ENCODE results near the gene OTOP3. TPM values are rescaled to one million over a fixed set of nuclear protein-coding genes. Genes with fewer than 3 reads are reported as not detected.

Gene OTOP3
- polyA plus RNA-seq, 1 donor (not counting 4 experiments of a cell fraction or from before 2014, with no cell fraction given): 0.03 TPM

- no peaks in the 10 kb centered on the region for H4K20me1 ChIP-seq (ENCODE audit: control insufficient read depth, extremely low read depth, insufficient read depth, low read length)
- peaks cover 15% of the 10 kb centered on the region for H3K4me1 ChIP-seq (ENCODE audit: control insufficient read depth, extremely low read depth, insufficient read depth, low read length)
- no peak overlapping the region for H3K4me3 ChIP-seq (ENCODE audit: control insufficient read depth in 2 of 3, extremely low read depth in 1 of 3, insufficient read depth in 2 of 3, low read depth in 1 of 3, low read length in 3 of 3)
- H3K9ac ChIP-seq (ENCODE audit: control insufficient read depth, extremely low read depth, insufficient read depth, low read length): no peak overlapping the region
- FAIRE-seq (no peak), DNase-seq (ENCODE audit: low read depth, low spot score) (no peak)
- no peaks in the 10 kb centered on the region for H3K79me2 ChIP-seq (ENCODE audit: control insufficient read depth, insufficient read depth, low read length)
- no peak overlapping the region for H3K27ac ChIP-seq (ENCODE audit: control insufficient read depth, insufficient read depth, low read length)
- H3K9me3 ChIP-seq (ENCODE audit: control insufficient read depth, low read depth, low read length): no peaks in the 10 kb centered on the region
- dilution Hi-C loops (cut with MboI; ENCODE audit: extremely low pct_ligation_motif_present, low sequenced_read_pairs): no loop called here
- TF ChIP-seq, protein P1, sequence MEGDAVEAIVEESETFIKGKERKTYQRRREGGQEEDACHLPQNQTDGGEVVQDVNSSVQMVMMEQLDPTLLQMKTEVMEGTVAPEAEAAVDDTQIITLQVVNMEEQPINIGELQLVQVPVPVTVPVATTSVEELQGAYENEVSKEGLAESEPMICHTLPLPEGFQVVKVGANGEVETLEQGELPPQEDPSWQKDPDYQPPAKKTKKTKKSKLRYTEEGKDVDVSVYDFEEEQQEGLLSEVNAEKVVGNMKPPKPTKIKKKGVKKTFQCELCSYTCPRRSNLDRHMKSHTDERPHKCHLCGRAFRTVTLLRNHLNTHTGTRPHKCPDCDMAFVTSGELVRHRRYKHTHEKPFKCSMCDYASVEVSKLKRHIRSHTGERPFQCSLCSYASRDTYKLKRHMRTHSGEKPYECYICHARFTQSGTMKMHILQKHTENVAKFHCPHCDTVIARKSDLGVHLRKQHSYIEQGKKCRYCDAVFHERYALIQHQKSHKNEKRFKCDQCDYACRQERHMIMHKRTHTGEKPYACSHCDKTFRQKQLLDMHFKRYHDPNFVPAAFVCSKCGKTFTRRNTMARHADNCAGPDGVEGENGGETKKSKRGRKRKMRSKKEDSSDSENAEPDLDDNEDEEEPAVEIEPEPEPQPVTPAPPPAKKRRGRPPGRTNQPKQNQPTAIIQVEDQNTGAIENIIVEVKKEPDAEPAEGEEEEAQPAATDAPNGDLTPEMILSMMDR (optimal IDR thresholded peaks at IDR 0.05 in 1 of 3, IDR thresholded peaks at IDR 0.05 in 1 of 3, conservative IDR thresholded peaks at IDR 0.05 in 1 of 3; ENCODE audit: extremely low read depth in 1 of 3, insufficient read depth in 2 of 3, low read length in 3 of 3): no peak
- TF ChIP-seq EZH2 (IDR thresholded peaks at IDR 0.05; ENCODE audit: low read length): no peak
- peaks cover 32% of the 10 kb centered on the region for H3K27me3 ChIP-seq (ENCODE audit: control insufficient read depth, extremely low read depth, insufficient read depth, low read length)
- H3K36me3 ChIP-seq (ENCODE audit: control insufficient read depth in 2 of 2, extremely low read depth in 1 of 2, insufficient read depth in 2 of 2, low read length in 2 of 2): no peaks in the 10 kb centered on the region
- H3K9me1 ChIP-seq (ENCODE audit: control insufficient read depth, extremely low read depth, insufficient read depth, low read length): no peaks in the 10 kb centered on the region
- H3K4me2 ChIP-seq (ENCODE audit: control insufficient read depth, extremely low read depth, insufficient read depth, low read depth, low read length): no peak overlapping the region
- no peak overlapping the region for H2AFZ ChIP-seq (ENCODE audit: control insufficient read depth, low read length)
These were observed 3.8 kb downstream of the OTOP3 start for GRCh38 chr17:74939534-74939933.

DNA sequence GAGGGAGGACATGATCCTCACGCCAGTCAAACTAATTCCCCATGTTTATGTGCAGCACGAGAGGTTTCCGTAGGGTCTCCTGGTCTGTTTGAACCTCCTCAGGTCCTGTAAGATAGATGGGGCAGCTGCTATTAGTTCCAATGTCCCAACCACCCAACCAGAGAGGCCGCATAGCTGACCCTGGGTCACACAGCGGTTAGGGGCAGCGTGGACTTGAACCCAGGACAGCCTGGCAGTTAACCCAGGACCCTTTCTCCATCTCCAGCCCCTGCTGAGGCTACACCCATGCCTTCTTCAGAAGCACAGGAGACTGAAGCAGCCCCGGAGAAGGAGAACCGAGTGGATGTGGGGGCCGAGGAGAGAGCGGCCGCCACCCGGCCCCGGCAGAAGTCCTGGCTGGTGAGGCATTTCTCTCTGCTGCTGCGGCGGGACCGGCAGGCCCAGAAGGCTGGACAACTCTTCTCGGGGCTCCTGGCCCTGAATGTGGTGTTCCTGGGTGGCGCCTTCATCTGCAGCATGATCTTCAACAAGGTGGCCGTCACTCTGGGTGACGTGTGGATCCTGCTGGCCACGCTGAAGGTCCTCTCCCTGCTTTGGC lies 5.5 kb downstream of the OTOP3 start:
- Histone ChIP-seq H3K9me3 (ENCODE audit: control insufficient read depth, low read depth, low read length) (no peaks in the 10 kb centered on the region), H3K27ac (ENCODE audit: control insufficient read depth, insufficient read depth, low read length) (no peak overlapping the region), H3K4me1 (ENCODE audit: control insufficient read depth, extremely low read depth, insufficient read depth, low read length) (peaks cover 19% of the 10 kb centered on the region), H4K20me1 (ENCODE audit: control insufficient read depth, extremely low read depth, insufficient read depth, low read length) (no peaks in the 10 kb centered on the region), H3K27me3 (ENCODE audit: control insufficient read depth, extremely low read depth, insufficient read depth, low read length) (peaks cover 20% of the 10 kb centered on the region), H2AFZ (ENCODE audit: control insufficient read depth, low read length) (no peak overlapping the region), H3K9me1 (ENCODE audit: control insufficient read depth, extremely low read depth, insufficient read depth, low read length) (no peaks in the 10 kb centered on the region), H3K9ac (ENCODE audit: control insufficient read depth, extremely low read depth, insufficient read depth, low read length) (no peak overlapping the region), H3K36me3 (ENCODE audit: control insufficient read depth in 2 of 2, extremely low read depth in 1 of 2, insufficient read depth in 2 of 2, low read length in 2 of 2) (no peaks in the 10 kb centered on the region), H3K4me2 (ENCODE audit: control insufficient read depth, extremely low read depth, insufficient read depth, low read depth, low read length) (no peak overlapping the region), H3K79me2 (ENCODE audit: control insufficient read depth, insufficient read depth, low read length) (no peaks in the 10 kb centered on the region), H3K4me3 (ENCODE audit: control insufficient read depth in 2 of 3, extremely low read depth in 1 of 3, insufficient read depth in 2 of 3, low read depth in 1 of 3, low read length in 3 of 3) (no peak overlapping the region)
- no peak for DNase-seq (ENCODE audit: low read depth, low spot score)
- no peak for FAIRE-seq
- dilution Hi-C loops (cut with MboI; ENCODE audit: extremely low pct_ligation_motif_present, low sequenced_read_pairs): no loop called here
- TF ChIP-seq, protein P1 (optimal IDR thresholded peaks at IDR 0.05 in 1 of 3, IDR thresholded peaks at IDR 0.05 in 1 of 3, conservative IDR thresholded peaks at IDR 0.05 in 1 of 3; ENCODE audit: extremely low read depth in 1 of 3, insufficient read depth in 2 of 3, low read length in 3 of 3): no peak
- TF ChIP-seq EZH2 (IDR thresholded peaks at IDR 0.05; ENCODE audit: low read length): no peak
